H1 (cell line): ENCODE measurements around the gene DMXL2. TPM values are rescaled to one million over a fixed set of nuclear protein-coding genes. Genes with fewer than 3 reads are reported as not detected.

Source experiments
- CTCF ChIA-PET: fragments of 300-600 bp; sonication (Branson Sonifier 250); formaldehyde crosslinking; loops from one replicate; lab custom pipeline; 2021; ENCODE audit not compliant: partially characterized antibody; lab: Charles Lee
- POLR2A ChIA-PET: fragments of 300-600 bp; sonication (Branson Sonifier 250); formaldehyde crosslinking; loops from one replicate; lab custom pipeline; 2021; ENCODE audit warnings: inconsistent platforms; ENCODE audit not compliant: partially characterized antibody; lab: Charles Lee
- DNase-seq, 2 experiments: peaks; one replicate each; pipeline versions ENCODE4 v3.0.0 to v3.0.0-alpha.2; 2010 to 2022; ENCODE audit warnings: low spot score in 2 of 2, low read depth in 1 of 2, mixed read lengths in 1 of 2
- FAIRE-seq: peaks from 2 replicates; lab custom pipeline; 2011; peaks lifted over from hg19 to GRCh38; lab: Jason Lieb, UNC
- H2AFZ ChIP-seq: 2 replicates; pipeline ENCODE4 v1.8.1; 2012; ENCODE audit warnings: low read length, inconsistent platforms
- H2AK5ac ChIP-seq: 2 replicates; pipeline ENCODE4 v1.6.1; 2013; ENCODE audit warnings: low read depth, low read length
- H2BK120ac ChIP-seq: replicated peaks from 2 replicates; pipeline ENCODE3; 2013; ENCODE audit warnings: low read depth, low read length, inconsistent platforms
- H2BK12ac ChIP-seq: 2 replicates; pipeline ENCODE4 v1.6.1; 2013; ENCODE audit warnings: low read depth, low read length
- H2BK15ac ChIP-seq: 2 replicates; pipeline ENCODE4 v1.6.1; 2013; ENCODE audit warnings: low read length
- H2BK20ac ChIP-seq: 2 replicates; pipeline ENCODE4 v1.6.1; 2013; ENCODE audit warnings: low read length
- H2BK5ac ChIP-seq: 2 replicates; pipeline ENCODE4 v1.6.1; 2013; ENCODE audit warnings: low read depth, low read length
- H3K14ac ChIP-seq: 2 replicates; pipeline ENCODE4 v1.6.1; 2013; ENCODE audit warnings: inconsistent platforms; ENCODE audit not compliant: insufficient read length
- H3K18ac ChIP-seq: 2 replicates; pipeline ENCODE4 v1.6.1; 2013; ENCODE audit warnings: low read length; ENCODE audit errors: extremely low read depth
- H3K23ac ChIP-seq: 2 replicates; pipeline ENCODE4 v1.6.1; 2013; ENCODE audit warnings: inconsistent platforms; ENCODE audit not compliant: insufficient read length
- H3K23me2 ChIP-seq: 2 replicates; pipeline ENCODE4 v1.6.1; 2013; ENCODE audit warnings: low read depth, low read length
- H3K27ac ChIP-seq: 2 replicates; pipeline ENCODE4 v1.6.1; 2011; ENCODE audit warnings: low read depth, low read length, inconsistent platforms
- H3K27me3 ChIP-seq, 4 experiments: replicated peaks in 1 of 4; 1 replicate in 1 of 4; 2 replicates in 3 of 4; pipeline versions ENCODE4 v1.6.1 to v1.8.1; 2011 to 2013; ENCODE audit warnings: low read length in 3 of 4, mild to moderate bottlenecking in 3 of 4, inconsistent platforms in 2 of 4, mixed read lengths in 2 of 4, moderate library complexity in 1 of 4; ENCODE audit not compliant: control insufficient read depth in 3 of 4, insufficient read depth in 3 of 4; ENCODE audit errors: extremely low read depth in 1 of 4
- H3K36me3 ChIP-seq, 4 experiments: 2 replicates each; pipeline versions ENCODE4 v1.6.1 to v1.8.1; 2011 to 2013; ENCODE audit warnings: mild to moderate bottlenecking in 4 of 4, low read length in 3 of 4, moderate library complexity in 2 of 4, control low read depth in 1 of 4, inconsistent platforms in 1 of 4; ENCODE audit not compliant: insufficient read depth in 4 of 4, control insufficient read depth in 2 of 4
- H3K4ac ChIP-seq: replicated peaks from 2 replicates; pipeline ENCODE3; 2013; ENCODE audit warnings: low read length, low read depth, mixed read lengths, inconsistent platforms; ENCODE audit not compliant: insufficient read length
- H3K4me1 ChIP-seq, 4 experiments: replicated peaks in 1 of 4; 1 replicate in 1 of 4; 2 replicates in 3 of 4; pipeline versions ENCODE4 v1.6.1 to v1.8.1; 2011 to 2013; ENCODE audit warnings: low read length in 3 of 4, inconsistent platforms in 2 of 4, mixed read lengths in 1 of 4; ENCODE audit not compliant: insufficient read depth in 4 of 4, control insufficient read depth in 3 of 4
- H3K4me2 ChIP-seq, 2 experiments: 2 replicates each; pipeline versions ENCODE4 v1.6.1 to v1.8.1; 2011 to 2013; ENCODE audit warnings: low read depth in 2 of 2, low read length in 2 of 2, control low read depth in 1 of 2, inconsistent platforms in 1 of 2, mild to moderate bottlenecking in 1 of 2; ENCODE audit not compliant: insufficient read depth in 1 of 2
- H3K4me3 ChIP-seq, 4 experiments: fragments of 200-600, 300-600 bp in 1 of 4; sonication (generic), shearing (Covaris generic), sonication (Bioruptor Twin) in 1 of 4; 2 replicates each; pipeline versions ENCODE4 v1.5.1 to v1.8.1; 2011 to 2016; ENCODE audit warnings: low read length in 4 of 4, low read depth in 3 of 4, control low read depth in 2 of 4, inconsistent platforms in 2 of 4, mild to moderate bottlenecking in 2 of 4, mixed read lengths in 1 of 4, moderate library complexity in 1 of 4; ENCODE audit not compliant: insufficient read depth in 2 of 4; ENCODE audit errors: extremely low read depth in 1 of 4
- H3K56ac ChIP-seq: replicated peaks from 2 replicates; pipeline ENCODE3; 2013; ENCODE audit warnings: low read depth, mild to moderate bottlenecking, mixed read lengths, low read length, inconsistent platforms; ENCODE audit not compliant: insufficient read length
- H3K79me1 ChIP-seq: 2 replicates; pipeline ENCODE4 v1.6.1; 2013; ENCODE audit warnings: low read depth, low read length, control low read depth
- H3K79me2 ChIP-seq, 2 experiments: 2 replicates each; pipeline versions ENCODE4 v1.6.1 to v1.8.1; 2012 to 2013; ENCODE audit warnings: low read length in 2 of 2, mild to moderate bottlenecking in 2 of 2, inconsistent platforms in 1 of 2; ENCODE audit not compliant: insufficient read depth in 2 of 2, control insufficient read depth in 1 of 2
- H3K9ac ChIP-seq, 4 experiments: replicated peaks in 1 of 4; 1 replicate in 1 of 4; 2 replicates in 3 of 4; pipeline versions ENCODE4 v1.6.1 to v1.8.1; 2011 to 2013; ENCODE audit warnings: low read depth in 3 of 4, low read length in 3 of 4, control low read depth in 2 of 4, mild to moderate bottlenecking in 2 of 4, moderate library complexity in 2 of 4, inconsistent platforms in 1 of 4; ENCODE audit errors: extremely low read depth in 1 of 4
- H3K9me3 ChIP-seq, 2 experiments: 2 replicates each; pipeline versions ENCODE4 v1.6.1 to v1.8.1; 2012 to 2013; ENCODE audit warnings: mild to moderate bottlenecking in 2 of 2, moderate library complexity in 2 of 2, control low read depth in 1 of 2, inconsistent platforms in 1 of 2, low read depth in 1 of 2, low read length in 1 of 2, mixed read lengths in 1 of 2; ENCODE audit not compliant: insufficient read depth in 2 of 2
- H4K20me1 ChIP-seq, 2 experiments: replicated peaks in 1 of 2; 2 replicates each; pipeline versions ENCODE3 to v1.8.1; 2011 to 2013; ENCODE audit warnings: inconsistent platforms in 2 of 2, low read length in 2 of 2, mild to moderate bottlenecking in 1 of 2; ENCODE audit not compliant: insufficient read depth in 2 of 2, control insufficient read depth in 1 of 2
- H4K5ac ChIP-seq: 2 replicates; pipeline ENCODE4 v1.6.1; 2013; ENCODE audit warnings: low read length, low read depth, mixed read lengths, inconsistent platforms; ENCODE audit not compliant: insufficient read length
- H4K8ac ChIP-seq: 2 replicates; pipeline ENCODE4 v1.8.0; 2013; ENCODE audit warnings: mild to moderate bottlenecking, moderate library complexity, low read length, inconsistent platforms; ENCODE audit not compliant: insufficient read depth; ENCODE audit errors: extremely low read depth
- H4K91ac ChIP-seq: replicated peaks from 2 replicates; pipeline ENCODE3; 2013; ENCODE audit warnings: low read length, mixed read lengths, inconsistent platforms; ENCODE audit not compliant: insufficient read length
- CBX8 ChIP-seq: fragments of 300-800, 300-1000 bp; sonication (generic); IDR thresholded peaks from 2 replicates; pipeline ENCODE4 v1.7.1; 2016; ENCODE audit warnings: low read depth, low read length, borderline replicate concordance
- CREB1 ChIP-seq: IDR thresholded peaks from 2 replicates; pipeline ENCODE4 v1.6.1; 2012; ENCODE audit warnings: inconsistent platforms
- CTBP2 ChIP-seq: IDR thresholded peaks from 2 replicates; pipeline ENCODE4 v1.7.0; 2011; ENCODE audit warnings: borderline replicate concordance, mild to moderate bottlenecking, moderate library complexity, mixed read lengths, low read length; ENCODE audit not compliant: insufficient read depth, insufficient read length
- EZH2 ChIP-seq: fragments of 200-600 bp; sonication (generic); IDR thresholded peaks from 2 replicates; pipeline ENCODE4 v1.7.1; 2012; ENCODE audit warnings: low read depth, mild to moderate bottlenecking, moderate library complexity, low read length, inconsistent platforms; ENCODE audit not compliant: severe bottlenecking
- JUN ChIP-seq: IDR thresholded peaks from 2 replicates; pipeline ENCODE4 v1.6.1; 2011; ENCODE audit warnings: low read depth, mild to moderate bottlenecking, improper control_type of control experiment, low read length
- NRF1 ChIP-seq: IDR thresholded peaks from 2 replicates; pipeline ENCODE4 v1.6.1; 2011; ENCODE audit warnings: mild to moderate bottlenecking, low read depth, low read length, improper control_type of control experiment
- RAD21 ChIP-seq, 2 experiments: IDR thresholded peaks in 1 of 2; conservative IDR thresholded peaks in 1 of 2; 2 replicates each; pipeline ENCODE4 v1.6.1; 2011; ENCODE audit warnings: low read depth in 2 of 2, low read length in 2 of 2, improper control_type of control experiment in 1 of 2, inconsistent platforms in 1 of 2, mild to moderate bottlenecking in 1 of 2, moderate library complexity in 1 of 2
- SIN3A ChIP-seq, 2 experiments: IDR thresholded peaks in 1 of 2; conservative IDR thresholded peaks in 1 of 2; 2 replicates each; pipeline ENCODE4 v1.6.1; 2011 to 2012; ENCODE audit warnings: low read length in 2 of 2, improper control_type of control experiment in 1 of 2, low read depth in 1 of 2, mild to moderate bottlenecking in 1 of 2
- SRF ChIP-seq: IDR thresholded peaks from 2 replicates; pipeline ENCODE4 v1.6.1; 2011; ENCODE audit warnings: mild to moderate bottlenecking, low read depth, low read length, moderate library complexity
- TAF1 ChIP-seq: IDR thresholded peaks from 2 replicates; pipeline ENCODE4 v1.6.1; 2011; ENCODE audit warnings: mild to moderate bottlenecking, low read depth, low read length
- TCF12 ChIP-seq: IDR thresholded peaks from 2 replicates; pipeline ENCODE4 v1.6.1; 2011; ENCODE audit warnings: low read depth, mild to moderate bottlenecking, low read length
- WGBS, 2 experiments: shearing (Covaris generic) in 1 of 2; methylation state at CpG; one replicate each; pipeline versions ENCODE4 v1.1.6 to v1.1.7; 2013 to 2015; ENCODE audit warnings: low lambda C conversion rate in 2 of 2, mixed read lengths in 2 of 2, inconsistent platforms in 1 of 2, low coverage in 1 of 2, missing lambda C conversion rate in 1 of 2; ENCODE audit not compliant: insufficient replicate concordance in 2 of 2, insufficient coverage in 1 of 2, insufficient read length in 1 of 2; ENCODE audit errors: extremely low coverage in 1 of 2, missing lambda C conversion rate in 1 of 2; 5-methylcytosine and 5-hydroxymethylcytosine counted together
- polyA plus RNA-seq, 7 experiments: library from polyadenylated mRNA; depleted of rRNA in 3 of 7; stranded (reverse) in 5 of 7; unstranded in 2 of 7; fragments of >200 nt in 5 of 7; fragments of 200-250 nt in 2 of 7; gene quantifications; 1 replicate in 5 of 7; 2 replicates in 1 of 7; 4 replicates in 1 of 7; pipeline versions ENCODE4 v1.2.1 to v1.2.3, GENCODE V29; 2011 to 2013; ENCODE audit warnings: missing spikeins in 2 of 7, mixed read lengths in 2 of 7
- total RNA-seq: library from RNA; stranded (reverse); fragmentation: NEBNext Ultra II Directional; extraction: Animal tissue kit (Norgen Biotek cat#: 25700); gene quantifications from 2 replicates; pipeline ENCODE4 v1.2.1, GENCODE V29; 2021
- TF ChIP-seq, protein P1 (sequence below): IDR thresholded peaks from 2 replicates; pipeline ENCODE4 v1.6.1; 2012; ENCODE audit warnings: inconsistent platforms
- TF ChIP-seq, protein P2 (sequence below): IDR thresholded peaks from 2 replicates; pipeline ENCODE4 v1.6.1; 2011; ENCODE audit warnings: low read depth, mild to moderate bottlenecking, low read length; ENCODE audit not compliant: insufficient read depth

DMXL2 gene
- total and polyA plus RNA-seq, 2 of the 8 experiments (the other 6 are each of a cell fraction or from before 2014, with no cell fraction given) = 9.5 to 10.6 TPM

DNA sequence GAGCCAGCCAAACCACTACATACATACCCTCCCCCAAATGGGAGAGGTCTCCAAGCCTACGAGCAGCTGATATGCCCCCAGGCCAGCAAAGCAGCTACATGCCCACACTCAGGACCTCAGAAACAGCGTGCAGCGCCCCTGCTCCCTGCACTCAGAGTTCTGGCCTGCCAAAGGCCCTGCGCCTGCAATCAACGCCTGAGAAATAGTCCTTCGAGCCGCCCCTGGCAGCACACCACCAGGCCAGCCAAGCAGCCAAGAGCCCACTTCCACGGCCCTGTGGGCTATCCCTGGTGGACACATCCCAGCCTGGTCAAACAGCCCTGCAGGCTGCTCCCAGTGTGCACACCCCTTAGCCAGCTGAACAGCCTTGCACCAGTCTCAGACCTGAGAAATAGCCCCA lies 139.1 kb downstream of the DMXL2 start:
- Histone ChIP-seq H3K27ac (no peak overlapping the region), H2BK120ac (no peak overlapping the region), H2AK5ac (no peak overlapping the region), H3K27me3 (no peaks in the 10 kb centered on the region; a peak in 1 of 7 replicates), H4K8ac (no peak overlapping the region), H3K4me1 (no peaks in the 10 kb centered on the region), H2BK20ac (no peak overlapping the region), H4K5ac (no peak overlapping the region), H3K18ac (no peak overlapping the region), H3K4me3 (no peak overlapping the region), H3K4me2 (no peak overlapping the region), H2BK15ac (no peak overlapping the region), H2BK5ac (no peak overlapping the region), H3K9ac (no peak overlapping the region), H3K4ac (no peak overlapping the region), H2AFZ (no peak overlapping the region), H3K79me2 (no peaks in the 10 kb centered on the region), H3K9me3 (no peaks in the 10 kb centered on the region), H4K91ac (no peak overlapping the region), H3K23me2 (no peaks in the 10 kb centered on the region), H3K23ac (no peak overlapping the region), H3K14ac (no peak overlapping the region), H4K20me1 (no peaks in the 10 kb centered on the region), H2BK12ac (no peak overlapping the region), H3K36me3 (peaks cover 0 to 6% (median 0%) of the 10 kb centered on the region in 4 experiments; a peak in 2 of 8 replicates), H3K56ac (no peak overlapping the region), H3K79me1 (no peaks in the 10 kb centered on the region)
- FAIRE-seq = no peak
- ChIA-PET POLR2A (no interaction called here), CTCF (no interaction called here)
- 75% methylated on average over 8 of the region's 8 CpGs; no CpG with 5 or more reads in 1 of the 2 experiments for WGBS, 2 experiments
- no peak for DNase-seq
- TF ChIP-seq, protein P1, sequence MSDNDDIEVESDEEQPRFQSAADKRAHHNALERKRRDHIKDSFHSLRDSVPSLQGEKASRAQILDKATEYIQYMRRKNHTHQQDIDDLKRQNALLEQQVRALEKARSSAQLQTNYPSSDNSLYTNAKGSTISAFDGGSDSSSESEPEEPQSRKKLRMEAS = no peak
- TF ChIP-seq RAD21 (IDR thresholded peaks at IDR 0.05 in 1 of 2, conservative IDR thresholded peaks at IDR 0.05 in 1 of 2; ENCODE audit: low read depth in 2 of 2, low read length in 2 of 2) (no peak), CBX8 (no peak), EZH2 (no peak), TAF1 (no peak), NRF1 (no peak), CTBP2 (no peak), CREB1 (no peak), JUN (no peak), SIN3A (conservative IDR thresholded peaks at IDR 0.05 in 1 of 2, IDR thresholded peaks at IDR 0.05 in 1 of 2; ENCODE audit: low read depth in 1 of 2, low read length in 2 of 2) (no peak), SRF (no peak), TCF12 (no peak)
- TF ChIP-seq, protein P2, sequence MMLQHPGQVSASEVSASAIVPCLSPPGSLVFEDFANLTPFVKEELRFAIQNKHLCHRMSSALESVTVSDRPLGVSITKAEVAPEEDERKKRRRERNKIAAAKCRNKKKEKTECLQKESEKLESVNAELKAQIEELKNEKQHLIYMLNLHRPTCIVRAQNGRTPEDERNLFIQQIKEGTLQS = no peak
